Cardiac fibroblast (primary cell): Measurements from ENCODE around the gene RAD51D.

Experiments
- DNase-seq, 2 donors: peaks; one replicate each; pipeline versions ENCODE4 v3.0.0 to v3.0.0-alpha.2; 2010; ENCODE audit warnings: low read depth in 2 of 2
- H3K4me3 ChIP-seq, 2 donors: replicated peaks in 1 of 2; 1 replicate in 1 of 2; 2 replicates in 1 of 2; pipeline ENCODE4 v1.5.1; 2011; ENCODE audit warnings: low read depth in 2 of 2, low read length in 2 of 2, mild to moderate bottlenecking in 2 of 2, moderate library complexity in 1 of 2
- TF ChIP-seq, protein P1 (sequence below): IDR thresholded peaks from one replicate; pipeline ENCODE4 v1.5.1; 2011; ENCODE audit warnings: low read depth, mild to moderate bottlenecking, low read length, inconsistent platforms

RAD51D gene

DNA sequence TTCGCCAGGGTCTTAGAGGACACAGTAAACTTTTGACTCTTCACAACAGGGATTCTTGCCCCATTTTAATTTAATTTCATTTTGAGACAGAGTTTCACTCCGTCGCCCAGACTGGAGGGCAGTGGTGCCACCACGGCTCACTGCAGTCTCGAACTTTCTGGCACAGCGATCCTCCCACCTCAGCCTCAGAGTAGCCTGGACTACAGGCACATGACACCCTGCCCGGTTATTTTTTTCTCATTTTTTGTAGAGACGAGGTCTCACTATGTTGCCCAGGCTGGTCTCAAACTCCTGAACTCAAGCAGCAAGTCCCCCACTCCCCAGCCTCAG lies 22.8 kb upstream of the RAD51D start:
- H3K4me3 ChIP-seq: peak overlapping the region; percentile 99 to 100
- no peak for DNase-seq

DNA sequence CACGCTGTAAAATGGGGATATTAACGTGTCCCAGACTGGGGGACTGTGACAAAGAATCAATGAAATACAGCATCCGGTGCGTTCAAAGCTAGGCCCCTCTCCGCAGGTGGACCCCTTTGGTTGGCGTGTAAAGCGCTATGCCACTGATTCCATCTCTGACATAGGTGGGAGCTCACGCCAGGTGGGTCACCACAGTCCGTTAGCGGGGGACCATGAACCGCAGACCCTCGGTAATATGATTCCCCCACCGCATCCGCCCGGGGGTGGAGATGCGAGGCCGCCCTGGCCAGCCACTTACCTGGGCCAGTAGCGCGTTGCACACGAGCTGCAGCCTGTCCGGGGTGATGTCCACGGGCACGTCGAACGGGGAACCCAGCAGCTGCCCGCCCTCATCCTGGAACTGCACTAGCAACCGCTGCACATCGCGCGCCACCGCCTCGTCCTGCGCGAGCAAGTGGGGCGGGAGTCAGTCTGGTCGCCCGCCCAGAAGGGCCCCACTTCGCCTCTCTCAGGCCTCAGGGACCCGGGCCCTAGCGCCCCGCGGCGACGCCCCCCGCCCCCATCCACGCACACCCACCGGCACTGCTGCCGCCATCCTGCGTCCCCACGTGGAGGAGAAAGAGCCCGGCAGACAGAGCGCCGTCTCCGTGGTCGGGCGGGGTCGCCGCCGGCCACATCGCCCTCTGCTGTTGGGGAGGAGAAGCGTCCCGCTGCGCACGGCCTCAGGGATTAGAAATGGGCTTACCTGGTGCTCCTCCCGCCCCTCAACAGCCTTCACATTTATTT lies 22.2 kb upstream of the RAD51D start, which contains the start of gene NLE1:
TSS of gene NLE1 (minus strand) at position 623 of the 786 bp plus-strand sequence. CDS start at position 595, 28 bp downstream.
- DNase-seq: peak; percentile 83 to 87
- TF ChIP-seq, protein P1, sequence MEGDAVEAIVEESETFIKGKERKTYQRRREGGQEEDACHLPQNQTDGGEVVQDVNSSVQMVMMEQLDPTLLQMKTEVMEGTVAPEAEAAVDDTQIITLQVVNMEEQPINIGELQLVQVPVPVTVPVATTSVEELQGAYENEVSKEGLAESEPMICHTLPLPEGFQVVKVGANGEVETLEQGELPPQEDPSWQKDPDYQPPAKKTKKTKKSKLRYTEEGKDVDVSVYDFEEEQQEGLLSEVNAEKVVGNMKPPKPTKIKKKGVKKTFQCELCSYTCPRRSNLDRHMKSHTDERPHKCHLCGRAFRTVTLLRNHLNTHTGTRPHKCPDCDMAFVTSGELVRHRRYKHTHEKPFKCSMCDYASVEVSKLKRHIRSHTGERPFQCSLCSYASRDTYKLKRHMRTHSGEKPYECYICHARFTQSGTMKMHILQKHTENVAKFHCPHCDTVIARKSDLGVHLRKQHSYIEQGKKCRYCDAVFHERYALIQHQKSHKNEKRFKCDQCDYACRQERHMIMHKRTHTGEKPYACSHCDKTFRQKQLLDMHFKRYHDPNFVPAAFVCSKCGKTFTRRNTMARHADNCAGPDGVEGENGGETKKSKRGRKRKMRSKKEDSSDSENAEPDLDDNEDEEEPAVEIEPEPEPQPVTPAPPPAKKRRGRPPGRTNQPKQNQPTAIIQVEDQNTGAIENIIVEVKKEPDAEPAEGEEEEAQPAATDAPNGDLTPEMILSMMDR: peak; percentile 94
- H3K4me3 ChIP-seq: peak within 1 kb of the TSS; percentile 99 to 100

More for the DNA sequence above, 22.8 kb upstream of the RAD51D start:
- TF ChIP-seq, protein P1: no peak

DNA sequence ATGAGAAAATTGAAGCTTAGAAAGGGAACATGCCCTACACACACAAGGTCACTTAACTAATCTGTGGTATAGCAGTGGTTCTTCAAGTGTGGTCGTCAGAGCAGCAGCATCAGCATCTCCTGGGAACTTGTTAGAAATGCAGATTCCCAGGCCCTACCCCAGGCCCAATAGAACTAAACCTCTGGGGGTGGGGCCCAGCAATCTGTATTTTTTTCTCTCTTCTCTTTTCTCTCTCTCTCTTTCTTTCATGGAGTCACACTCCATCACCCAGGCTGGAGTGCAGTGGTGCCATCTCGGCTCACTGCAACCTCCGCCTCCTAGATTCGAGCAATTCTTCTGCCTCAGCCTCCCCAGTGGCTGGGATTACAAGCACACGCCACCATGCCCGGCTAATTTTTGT lies 18.6 kb upstream of the RAD51D start:
- TF ChIP-seq, protein P1: no peak
- H3K4me3 ChIP-seq: no peak overlapping the region
- no peak for DNase-seq

DNA sequence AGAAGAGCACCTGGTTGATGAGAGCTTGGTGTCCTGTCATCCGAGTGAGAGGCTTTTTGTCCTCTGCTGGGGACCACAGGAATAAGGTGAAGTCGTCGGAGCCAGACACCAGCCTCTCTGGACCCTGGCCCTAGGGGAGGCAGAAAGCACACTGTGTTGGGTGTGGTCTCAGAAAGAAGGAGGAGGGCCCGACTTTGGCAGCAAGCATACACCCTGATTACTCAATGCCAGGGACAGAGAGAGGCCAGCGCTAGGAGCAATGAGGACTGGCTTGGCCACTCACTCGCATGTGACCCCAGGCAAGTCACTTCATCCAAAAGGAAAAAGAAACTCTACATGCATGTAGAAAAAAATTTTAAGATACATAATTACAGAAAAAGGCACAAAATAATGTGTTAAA lies 15.7 kb upstream of the RAD51D start:
- TF ChIP-seq, protein P1: no peak
- DNase-seq: no peak
- no peak overlapping the region for H3K4me3 ChIP-seq

DNA sequence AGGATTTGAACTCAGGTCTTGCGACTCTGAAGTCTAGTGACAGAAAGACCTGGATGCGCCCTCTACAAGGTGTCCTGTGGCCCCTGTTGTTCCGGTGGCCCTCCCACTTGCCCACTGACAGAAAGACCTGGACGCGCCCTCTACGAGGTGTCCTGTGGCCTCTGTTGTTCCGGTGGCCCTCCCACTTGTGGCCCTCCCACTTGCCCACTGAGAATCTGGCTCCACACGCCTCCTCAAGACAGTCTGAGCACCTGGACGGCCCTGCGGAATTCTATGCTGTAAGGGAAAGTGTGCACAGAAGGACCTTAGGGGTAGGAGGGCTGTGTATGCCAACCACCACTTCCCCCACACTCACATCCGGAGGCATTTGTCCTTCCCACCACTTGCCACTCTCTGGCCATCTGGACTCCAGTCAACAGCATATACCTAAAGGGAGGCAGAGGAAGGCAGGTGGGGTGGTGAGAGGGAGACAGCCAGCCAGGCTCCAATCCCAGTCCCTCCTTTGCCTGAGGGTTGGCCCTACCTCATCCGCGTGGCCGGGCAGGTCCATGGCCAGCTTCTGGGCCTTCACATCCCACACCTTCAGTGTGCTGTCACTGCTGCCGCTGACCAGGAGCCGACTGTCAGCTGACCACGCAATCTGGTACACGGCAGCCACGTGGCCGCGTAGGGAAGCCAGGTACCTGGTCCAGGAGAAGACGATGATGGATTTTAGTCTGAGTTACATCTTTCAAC lies 13.3 kb upstream of the RAD51D start:
- no peak for DNase-seq
- TF ChIP-seq, protein P1: no peak
- no peak overlapping the region for H3K4me3 ChIP-seq

DNA sequence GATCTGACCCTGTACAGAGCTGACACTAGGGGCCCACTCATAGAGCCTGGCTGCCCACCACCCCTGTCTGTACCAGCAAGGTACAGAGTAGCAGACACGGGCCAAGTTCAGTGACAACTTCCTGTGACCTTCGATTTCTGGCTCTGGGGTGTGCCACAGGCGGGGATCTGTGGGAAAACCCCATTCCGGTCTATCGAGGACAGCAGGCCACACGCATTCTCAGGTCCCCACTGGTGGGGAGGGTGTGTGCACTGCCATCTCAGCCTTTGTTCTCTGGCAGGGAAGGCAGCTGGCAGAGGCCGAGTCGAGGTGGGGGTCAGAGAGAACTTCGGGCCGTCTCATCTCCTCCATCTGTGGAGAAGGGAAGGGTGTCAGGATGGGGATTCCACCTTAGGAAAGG lies 12.4 kb upstream of the RAD51D start:
- DNase-seq: no peak
- H3K4me3 ChIP-seq: no peak overlapping the region
- TF ChIP-seq, protein P1: no peak
